ENCODE data around the gene GALNT2. TPM values are rescaled to one million over a fixed set of nuclear protein-coding genes. Genes with fewer than 3 reads are reported as not detected.
A peak's percentile ranks its signal among the peaks of the same experiment; 100 is the strongest.

GALNT2 gene
- total and polyA plus RNA-seq, 10 donors, result 7.9 to 44.8 (median 36.9) TPM

DNA sequence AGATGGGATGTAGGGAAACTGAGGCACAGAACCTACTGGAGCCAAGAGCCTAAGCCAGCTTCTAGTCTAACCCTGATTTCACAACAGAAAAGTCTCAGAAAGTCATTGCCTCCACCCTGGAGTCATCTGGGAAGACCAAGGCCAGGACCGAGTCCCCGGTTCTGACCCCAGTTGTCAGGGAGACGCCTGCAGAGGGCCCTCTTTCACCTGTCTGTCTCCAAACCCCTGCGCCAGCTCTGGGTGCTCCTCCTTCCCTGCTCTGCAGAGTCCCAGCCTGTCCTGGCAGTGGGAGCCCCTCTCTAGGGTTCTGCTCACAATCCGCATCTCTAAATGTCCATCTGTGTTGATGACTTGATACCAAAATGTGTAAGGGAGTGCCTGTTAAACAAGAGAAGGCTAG is 209.4 kb downstream of the GALNT2 start:
- Histone ChIP-seq H3K9me3 (no peaks in the 10 kb centered on the region), H3K27me3 (replicated peaks in 1 of 7) (no peaks in the 10 kb centered on the region), H3K4me1 (peaks cover 6 to 86% (median 46%) of the 10 kb centered on the region in 6 donors), H3K4me3 (no peak overlapping the region), H3K36me3 (peaks cover 0 to 76% (median 28%) of the 10 kb centered on the region in 6 donors), H3K27ac (peak overlapping the region in 1 of 8 donors; percentile 52)
- DNase-seq, result peak; percentile 67
- 93 to 100% (median 98%) methylated on average over 5 of the region's 5 CpGs for WGBS, 5 donors
- intact Hi-C loops (cut with DNase I; ENCODE audit: low total_unique reads), result no loop called here
- no peak for TF ChIP-seq POLR2AphosphoS5 (IDR thresholded peaks at IDR 0.05)
- TF ChIP-seq, protein P1, sequence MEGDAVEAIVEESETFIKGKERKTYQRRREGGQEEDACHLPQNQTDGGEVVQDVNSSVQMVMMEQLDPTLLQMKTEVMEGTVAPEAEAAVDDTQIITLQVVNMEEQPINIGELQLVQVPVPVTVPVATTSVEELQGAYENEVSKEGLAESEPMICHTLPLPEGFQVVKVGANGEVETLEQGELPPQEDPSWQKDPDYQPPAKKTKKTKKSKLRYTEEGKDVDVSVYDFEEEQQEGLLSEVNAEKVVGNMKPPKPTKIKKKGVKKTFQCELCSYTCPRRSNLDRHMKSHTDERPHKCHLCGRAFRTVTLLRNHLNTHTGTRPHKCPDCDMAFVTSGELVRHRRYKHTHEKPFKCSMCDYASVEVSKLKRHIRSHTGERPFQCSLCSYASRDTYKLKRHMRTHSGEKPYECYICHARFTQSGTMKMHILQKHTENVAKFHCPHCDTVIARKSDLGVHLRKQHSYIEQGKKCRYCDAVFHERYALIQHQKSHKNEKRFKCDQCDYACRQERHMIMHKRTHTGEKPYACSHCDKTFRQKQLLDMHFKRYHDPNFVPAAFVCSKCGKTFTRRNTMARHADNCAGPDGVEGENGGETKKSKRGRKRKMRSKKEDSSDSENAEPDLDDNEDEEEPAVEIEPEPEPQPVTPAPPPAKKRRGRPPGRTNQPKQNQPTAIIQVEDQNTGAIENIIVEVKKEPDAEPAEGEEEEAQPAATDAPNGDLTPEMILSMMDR (IDR thresholded peaks at IDR 0.05 in 8 of 11, conservative IDR thresholded peaks at IDR 0.05 in 3 of 11), result no peak

DNA sequence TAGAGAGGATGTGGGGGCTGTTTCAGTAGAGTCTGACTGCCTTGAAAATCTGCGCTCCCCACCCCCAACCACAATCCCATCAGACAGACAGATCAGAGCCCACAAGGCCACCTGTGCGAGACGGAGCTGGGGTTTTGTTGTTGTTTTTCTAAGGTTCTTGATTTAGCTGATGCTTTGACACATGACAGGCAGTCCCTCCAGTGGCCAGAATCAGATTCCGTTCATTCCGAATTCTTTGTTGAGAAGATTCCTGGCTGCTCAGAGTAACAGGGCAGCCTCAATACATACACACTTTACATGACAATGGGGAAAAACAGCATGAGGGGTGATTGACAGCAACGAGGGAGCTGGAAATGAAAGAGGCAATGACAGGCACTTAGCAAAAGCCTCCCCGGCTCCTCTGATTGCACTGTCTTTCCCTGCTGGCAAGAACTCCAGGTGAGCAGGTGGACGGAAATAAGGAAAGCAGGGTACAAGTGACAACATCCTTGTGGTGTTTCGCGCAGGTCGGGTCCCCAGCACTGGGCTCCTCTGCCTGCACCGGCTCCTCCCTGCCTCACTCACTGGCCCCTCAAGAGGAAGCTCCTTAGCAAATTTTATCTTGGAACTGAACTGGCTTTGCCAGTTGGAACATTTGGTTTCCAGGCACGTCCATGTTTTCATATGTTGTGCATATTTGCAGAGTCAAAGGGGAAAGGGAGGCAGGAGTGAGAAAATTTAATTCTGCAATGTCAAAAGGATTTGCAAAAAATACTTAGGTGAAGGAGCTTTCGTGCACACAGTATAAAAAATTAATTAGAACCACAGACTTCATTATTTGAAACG is 210.4 kb downstream of the GALNT2 start:
- intact Hi-C loops (cut with DNase I; ENCODE audit: low total_unique reads), result no loop called here
- DNase-seq, result peak; percentile 76
- TF ChIP-seq, protein P1 (IDR thresholded peaks at IDR 0.05 in 8 of 11, conservative IDR thresholded peaks at IDR 0.05 in 3 of 11), result peak in 1 of 11 experiments; percentile 8
- TF ChIP-seq POLR2AphosphoS5 (IDR thresholded peaks at IDR 0.05), result no peak
- Histone ChIP-seq H3K9me3 (no peaks in the 10 kb centered on the region), H3K4me3 (peak overlapping the region in 1 of 8 donors; percentile 30), H3K27ac (peak overlapping the region in 1 of 8 donors; percentile 52), H3K36me3 (peaks cover 0 to 75% (median 28%) of the 10 kb centered on the region in 6 donors), H3K27me3 (replicated peaks in 1 of 7) (no peaks in the 10 kb centered on the region), H3K4me1 (peaks cover 14 to 86% (median 53%) of the 10 kb centered on the region in 6 donors)
- 41 to 51% (median 48%) methylated on average over 15 of the region's 15 CpGs for WGBS, 5 donors

DNA sequence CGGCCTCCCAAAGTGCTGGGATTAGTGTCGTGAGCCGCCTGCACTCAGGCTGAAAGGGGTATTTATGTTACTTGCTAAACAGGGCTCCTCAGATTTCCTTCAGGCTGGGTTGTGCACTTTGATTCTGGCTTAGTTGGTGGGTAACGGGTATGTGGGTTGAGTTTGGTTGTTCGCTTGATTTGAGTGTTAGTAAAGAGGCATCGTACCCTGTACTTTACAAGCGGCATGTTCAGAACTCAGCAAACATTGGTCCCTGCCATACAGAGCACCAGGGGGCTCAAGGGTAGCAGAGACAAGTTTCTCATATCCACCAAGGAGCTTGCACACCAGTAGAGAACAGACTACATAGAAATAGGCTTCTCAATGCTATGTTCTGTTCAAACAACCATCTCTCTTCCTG is 211.3 kb downstream of the GALNT2 start:
- no peaks in the 10 kb centered on the region for H3K27me3 ChIP-seq (replicated peaks in 1 of 7)
- intact Hi-C loops (cut with DNase I; ENCODE audit: low total_unique reads), result no loop called here
- TF ChIP-seq POLR2A (IDR thresholded peaks at IDR 0.05) (no peak), POLR2AphosphoS5 (IDR thresholded peaks at IDR 0.05) (no peak)
- TF ChIP-seq, protein P1 (IDR thresholded peaks at IDR 0.05 in 8 of 11, conservative IDR thresholded peaks at IDR 0.05 in 3 of 11), result no peak
- 95 to 97% (median 97%) methylated on average over 7 of the region's 7 CpGs for WGBS, 5 donors
- no peak overlapping the region for H3K4me3 ChIP-seq
- H3K4me1 ChIP-seq, result peaks cover 13 to 83% (median 56%) of the 10 kb centered on the region in 6 donors
- no peak for DNase-seq
- peaks cover 0 to 75% (median 28%) of the 10 kb centered on the region in 6 donors for H3K36me3 ChIP-seq
- no peaks in the 10 kb centered on the region for H3K9me3 ChIP-seq
- peak overlapping the region in 1 of 8 donors; percentile 24 for H3K27ac ChIP-seq

DNA sequence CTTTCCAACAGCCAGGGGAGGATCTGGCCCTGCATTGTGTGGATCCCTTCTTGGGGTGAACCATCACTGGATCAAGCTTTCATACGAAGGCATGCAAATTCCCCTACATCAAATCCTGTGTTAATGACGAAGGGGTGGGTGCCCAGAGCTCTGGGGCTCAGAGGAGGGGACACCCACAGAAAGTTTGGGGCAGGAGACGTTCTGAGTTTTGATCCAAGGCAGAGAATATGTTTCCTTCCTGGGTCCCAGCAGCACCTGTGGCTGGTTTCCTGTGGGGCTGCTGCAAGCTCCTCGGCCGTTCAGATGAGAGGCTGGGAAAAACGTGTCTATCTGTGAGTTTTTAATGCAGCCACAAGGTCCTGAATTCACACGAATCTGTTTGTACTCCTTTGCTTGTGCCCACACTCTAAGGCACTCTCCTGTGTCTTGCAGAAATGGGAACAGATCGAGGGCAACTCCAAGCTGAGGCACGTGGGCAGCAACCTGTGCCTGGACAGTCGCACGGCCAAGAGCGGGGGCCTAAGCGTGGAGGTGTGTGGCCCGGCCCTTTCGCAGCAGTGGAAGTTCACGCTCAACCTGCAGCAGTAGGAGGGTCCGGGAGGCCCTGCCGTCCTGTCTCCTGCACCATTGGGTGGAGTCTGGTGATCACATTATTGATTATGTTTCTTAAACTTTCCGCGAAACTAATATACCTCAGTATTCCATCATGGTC is 212.0 kb downstream of the GALNT2 start:
- intact Hi-C loops (cut with DNase I; ENCODE audit: low total_unique reads), result no loop called here
- no peak overlapping the region for H3K4me3 ChIP-seq
- TF ChIP-seq, protein P1 (IDR thresholded peaks at IDR 0.05 in 8 of 11, conservative IDR thresholded peaks at IDR 0.05 in 3 of 11), result no peak
- TF ChIP-seq POLR2AphosphoS5 (IDR thresholded peaks at IDR 0.05), result peak in 1 of 3 donors; percentile 20
- 72 to 79% (median 77%) methylated on average over 20 of the region's 20 CpGs for WGBS, 5 donors
- H3K27ac ChIP-seq, result peak overlapping the region in 1 of 8 donors; percentile 24
- H3K36me3 ChIP-seq, result peaks cover 0 to 75% (median 28%) of the 10 kb centered on the region in 6 donors
- peaks cover 9 to 77% (median 50%) of the 10 kb centered on the region in 6 donors for H3K4me1 ChIP-seq
- H3K27me3 ChIP-seq (replicated peaks in 1 of 7), result no peaks in the 10 kb centered on the region
- peak; percentile 70 for DNase-seq
- H3K9me3 ChIP-seq, result no peaks in the 10 kb centered on the region

All from spleen (tissue), 11 donors.